Endothelial cell of umbilical vein (primary cell): ENCODE results near the gene REEP3. TPM values are rescaled to one million over a fixed set of nuclear protein-coding genes. Genes with fewer than 3 reads are reported as not detected.

Experiments
- BruUV-seq: library from RNA; stranded (reverse); fragments of 400-500 nt; replicated peaks from 2 replicates; lab custom pipeline; 2021; lab: Mats Ljungman, UMichigan
- CTCF ChIA-PET: fragments of 300-600, 350-600 bp; sonication (Branson Sonifier 250); formaldehyde crosslinking; loops from one replicate; lab custom pipeline; 2021; ENCODE audit warnings: antibody characterized with exemption, inconsistent platforms; lab: Charles Lee
- POLR2A ChIA-PET: fragments of 300-600, 350-600 bp; sonication (Branson Sonifier 250); formaldehyde crosslinking; loops from one replicate; lab custom pipeline; 2021; ENCODE audit warnings: antibody characterized with exemption, inconsistent platforms; lab: Charles Lee
- DNase-seq: peaks from one replicate; pipeline ENCODE4 v3.0.0-alpha.2; 2011; ENCODE audit warnings: low read depth, low spot score
- FAIRE-seq: peaks from 2 replicates; lab custom pipeline; 2011; peaks lifted over from hg19 to GRCh38; lab: Jason Lieb, UNC
- H2AFZ ChIP-seq: 2 replicates; pipeline ENCODE4 v1.6.0; 2012; ENCODE audit warnings: low read depth, low read length, control low read depth, inconsistent platforms
- H3K27ac ChIP-seq: 2 replicates; pipeline ENCODE4 v1.5.1; 2011; ENCODE audit warnings: low read depth, mild to moderate bottlenecking, control low read depth, low read length, moderate library complexity; ENCODE audit not compliant: insufficient read depth
- H3K27me3 ChIP-seq, 2 experiments: 2 replicates each; pipeline versions ENCODE4 v1.6.0 to v1.6.1; 2011; ENCODE audit warnings: low read length in 2 of 2, mixed read lengths in 1 of 2; ENCODE audit not compliant: control insufficient read depth in 2 of 2, insufficient read depth in 2 of 2
- H3K36me3 ChIP-seq, 2 experiments: 2 replicates in 1 of 2; 3 replicates in 1 of 2; pipeline ENCODE4 v1.5.1; 2011; ENCODE audit warnings: low read length in 2 of 2, mild to moderate bottlenecking in 1 of 2, moderate library complexity in 1 of 2; ENCODE audit not compliant: control insufficient read depth in 2 of 2, insufficient read depth in 2 of 2; ENCODE audit errors: extremely low read depth in 1 of 2
- H3K4me1 ChIP-seq: 3 replicates; pipeline ENCODE4 v1.5.1; 2011; ENCODE audit warnings: mild to moderate bottlenecking, low read length; ENCODE audit not compliant: control insufficient read depth, insufficient read depth; ENCODE audit errors: extremely low read depth
- H3K4me2 ChIP-seq: 2 replicates; pipeline ENCODE4 v1.6.1; 2011; ENCODE audit warnings: low read length, control low read depth, mixed read lengths; ENCODE audit not compliant: insufficient read depth
- H3K4me3 ChIP-seq, 3 experiments: fragments of 200-600 bp in 1 of 3; sonication (generic), shearing (Covaris generic) in 1 of 3; replicated peaks in 1 of 3; 2 replicates each; pipeline ENCODE4 v1.5.1; 2011 to 2016; ENCODE audit warnings: control low read depth in 3 of 3, low read length in 3 of 3, mild to moderate bottlenecking in 2 of 3, inconsistent platforms in 1 of 3, low read depth in 1 of 3, moderate library complexity in 1 of 3; ENCODE audit not compliant: insufficient read depth in 1 of 3
- H3K79me2 ChIP-seq: 2 replicates; pipeline ENCODE4 v1.6.0; 2012; ENCODE audit warnings: low read length, inconsistent platforms; ENCODE audit not compliant: control insufficient read depth, insufficient read depth
- H3K9ac ChIP-seq: replicated peaks from 2 replicates; pipeline ENCODE3; 2011; ENCODE audit warnings: low read length, control low read depth; ENCODE audit not compliant: insufficient read depth; ENCODE audit errors: extremely low read depth
- H3K9me1 ChIP-seq: replicated peaks from 3 replicates; pipeline ENCODE4 v1.6.0; 2011; ENCODE audit warnings: mild to moderate bottlenecking, low read length; ENCODE audit not compliant: control insufficient read depth, insufficient read depth; ENCODE audit errors: extremely low read depth
- H3K9me3 ChIP-seq: replicated peaks from 2 replicates; pipeline ENCODE4 v1.5.1; 2012; ENCODE audit warnings: low read length, inconsistent platforms; ENCODE audit not compliant: control insufficient read depth, insufficient read depth
- H4K20me1 ChIP-seq: replicated peaks from 2 replicates; pipeline ENCODE3; 2011; ENCODE audit warnings: mild to moderate bottlenecking, low read length; ENCODE audit not compliant: control insufficient read depth, insufficient read depth; ENCODE audit errors: extremely low read depth
- EZH2 ChIP-seq: IDR thresholded peaks from 2 replicates; pipeline ENCODE4 v1.6.1; 2012; ENCODE audit warnings: borderline replicate concordance, low read depth, mild to moderate bottlenecking, moderate library complexity, low read length, inconsistent platforms; ENCODE audit not compliant: severe bottlenecking
- FOS ChIP-seq: IDR thresholded peaks from 2 replicates; pipeline ENCODE4 v1.6.1; 2011; ENCODE audit warnings: mild to moderate bottlenecking, low read length, moderate library complexity, borderline replicate concordance; ENCODE audit not compliant: insufficient read depth
- GATA2 ChIP-seq: IDR thresholded peaks from 2 replicates; pipeline ENCODE4 v1.7.0; 2011; ENCODE audit warnings: low read depth, mild to moderate bottlenecking, moderate library complexity, mixed read lengths, low read length; ENCODE audit not compliant: insufficient read length, insufficient read depth
- JUN ChIP-seq: IDR thresholded peaks from 2 replicates; pipeline ENCODE4 v1.6.1; 2011; ENCODE audit warnings: borderline replicate concordance, low read depth; ENCODE audit not compliant: insufficient read length, insufficient read depth
- MYC ChIP-seq: IDR thresholded peaks from one replicate; pipeline ENCODE4 v1.6.1; 2011; ENCODE audit warnings: mild to moderate bottlenecking, low read depth, low read length
- POLR2A ChIP-seq: IDR thresholded peaks from 2 replicates; pipeline ENCODE4 v1.6.1; 2012; ENCODE audit warnings: low read depth, mild to moderate bottlenecking, control low read depth, low read length
- POLR2AphosphoS5 ChIP-seq: IDR thresholded peaks from 2 replicates; pipeline ENCODE4 v1.6.1; 2012; ENCODE audit warnings: low read depth, mild to moderate bottlenecking, control low read depth, low read length, moderate library complexity; ENCODE audit not compliant: insufficient read depth
- dilution Hi-C: fragments of 300-500 bp; cut with MboI; formaldehyde crosslinking; loops from one replicate; pipeline ENCODE4 v1.15.0; 2019; ENCODE audit warnings: low sequenced_read_pairs; ENCODE audit not compliant: extremely low pct_ligation_motif_present
- intact Hi-C: fragments of 100-400 bp; cut with micrococcal nuclease; formaldehyde crosslinking; loops from one replicate; pipeline ENCODE4 v1.10.0; 2022
- polyA plus RNA-seq, 4 experiments: library from polyadenylated mRNA; depleted of rRNA in 3 of 4; stranded (reverse) in 3 of 4; unstranded in 1 of 4; fragments of >200 nt; gene quantifications; 2 replicates each; pipeline versions ENCODE4 v1.2.1 to v1.2.3, GENCODE V29; 2011 to 2012; ENCODE audit warnings: missing spikeins in 1 of 4
- total RNA-seq: library from RNA; stranded (reverse); gene quantifications from 2 replicates; pipeline ENCODE4 v1.2.3, GENCODE V29; 2021
- TF ChIP-seq, protein P1 (sequence below), 2 donors: IDR thresholded peaks; 1 replicate in 1 of 2; 2 replicates in 1 of 2; pipeline ENCODE4 v1.5.1; 2011; ENCODE audit warnings: low read length in 2 of 2, mild to moderate bottlenecking in 2 of 2, moderate library complexity in 2 of 2, control low read depth in 1 of 2, inconsistent platforms in 1 of 2, low read depth in 1 of 2; ENCODE audit not compliant: insufficient read depth in 1 of 2; ENCODE audit errors: extremely low read depth in 1 of 2
- TF ChIP-seq, protein P2 (sequence below): IDR thresholded peaks from 2 replicates; pipeline ENCODE4 v1.6.1; 2011; ENCODE audit not compliant: insufficient read depth, insufficient read length

REEP3 gene
- total and polyA plus RNA-seq, 2 donors (not counting 3 experiments of a cell fraction or from before 2014, with no cell fraction given), result 12.3 to 48.3 TPM

DNA sequence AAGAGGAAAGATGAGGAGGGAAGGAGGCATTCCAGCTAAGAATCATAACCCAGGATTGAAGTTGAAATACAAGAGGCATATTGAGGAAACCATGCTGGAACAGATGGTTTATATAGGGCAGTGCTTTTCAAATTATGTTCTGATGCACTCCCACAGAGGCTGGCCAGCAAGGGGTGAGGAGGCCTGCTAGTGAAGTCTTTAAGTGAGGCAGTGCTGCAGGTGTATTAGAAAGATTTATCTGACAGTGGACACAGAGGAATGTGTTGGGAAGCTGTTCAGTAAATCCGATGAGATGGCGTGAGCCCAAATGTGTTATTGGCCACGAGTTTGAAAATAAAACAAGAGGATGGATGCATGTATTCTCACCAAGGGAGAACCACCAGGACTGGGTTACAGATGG is 28.6 kb downstream of the REEP3 start:
- TF ChIP-seq, protein P1, sequence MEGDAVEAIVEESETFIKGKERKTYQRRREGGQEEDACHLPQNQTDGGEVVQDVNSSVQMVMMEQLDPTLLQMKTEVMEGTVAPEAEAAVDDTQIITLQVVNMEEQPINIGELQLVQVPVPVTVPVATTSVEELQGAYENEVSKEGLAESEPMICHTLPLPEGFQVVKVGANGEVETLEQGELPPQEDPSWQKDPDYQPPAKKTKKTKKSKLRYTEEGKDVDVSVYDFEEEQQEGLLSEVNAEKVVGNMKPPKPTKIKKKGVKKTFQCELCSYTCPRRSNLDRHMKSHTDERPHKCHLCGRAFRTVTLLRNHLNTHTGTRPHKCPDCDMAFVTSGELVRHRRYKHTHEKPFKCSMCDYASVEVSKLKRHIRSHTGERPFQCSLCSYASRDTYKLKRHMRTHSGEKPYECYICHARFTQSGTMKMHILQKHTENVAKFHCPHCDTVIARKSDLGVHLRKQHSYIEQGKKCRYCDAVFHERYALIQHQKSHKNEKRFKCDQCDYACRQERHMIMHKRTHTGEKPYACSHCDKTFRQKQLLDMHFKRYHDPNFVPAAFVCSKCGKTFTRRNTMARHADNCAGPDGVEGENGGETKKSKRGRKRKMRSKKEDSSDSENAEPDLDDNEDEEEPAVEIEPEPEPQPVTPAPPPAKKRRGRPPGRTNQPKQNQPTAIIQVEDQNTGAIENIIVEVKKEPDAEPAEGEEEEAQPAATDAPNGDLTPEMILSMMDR (IDR thresholded peaks at IDR 0.05; ENCODE audit: extremely low read depth in 1 of 2, insufficient read depth in 1 of 2, low read depth in 1 of 2, low read length in 2 of 2), result no peak
- TF ChIP-seq JUN (no peak), GATA2 (no peak), POLR2A (no peak), POLR2AphosphoS5 (no peak), EZH2 (no peak), MYC (no peak), FOS (no peak)
- TF ChIP-seq, protein P2, sequence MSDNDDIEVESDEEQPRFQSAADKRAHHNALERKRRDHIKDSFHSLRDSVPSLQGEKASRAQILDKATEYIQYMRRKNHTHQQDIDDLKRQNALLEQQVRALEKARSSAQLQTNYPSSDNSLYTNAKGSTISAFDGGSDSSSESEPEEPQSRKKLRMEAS, result no peak
- Histone ChIP-seq H3K9me1 (no peaks in the 10 kb centered on the region), H3K27ac (no peak overlapping the region), H3K9me3 (no peaks in the 10 kb centered on the region), H3K27me3 (no peaks in the 10 kb centered on the region), H3K9ac (no peak overlapping the region), H3K4me3 (no peak overlapping the region), H3K4me2 (no peak overlapping the region), H3K36me3 (peaks cover 0 to 2% of the 10 kb centered on the region in 2 experiments), H3K4me1 (peaks cover 24% of the 10 kb centered on the region), H4K20me1 (no peaks in the 10 kb centered on the region), H3K79me2 (peaks cover 17% of the 10 kb centered on the region), H2AFZ (no peak overlapping the region)
- intact Hi-C loops, result no loop called here
- POLR2A ChIA-PET, result no interaction called here
- FAIRE-seq (no peak), DNase-seq (no peak)
- dilution Hi-C loops, result no loop called here
- no TSS peak for BruUV-seq
- CTCF ChIA-PET, result interaction anchor here (2.8 to 3.9 kb wide), 2 partner anchors 11 to 23 kb away, joined by 6 to 13 read pairs; no protein-coding TSS in a partner anchor
